GM18498 (cell line): ENCODE results near the gene FGGY.

Experiments used
- ATAC-seq: cut with Tn5 transposase; IDR thresholded peaks from one replicate; pipeline ENCODE4 v1.9.1; 2021; ENCODE audit warnings: mild to moderate bottlenecking, moderate library complexity; ENCODE audit not compliant: unreplicated experiment

The FGGY gene

DNA sequence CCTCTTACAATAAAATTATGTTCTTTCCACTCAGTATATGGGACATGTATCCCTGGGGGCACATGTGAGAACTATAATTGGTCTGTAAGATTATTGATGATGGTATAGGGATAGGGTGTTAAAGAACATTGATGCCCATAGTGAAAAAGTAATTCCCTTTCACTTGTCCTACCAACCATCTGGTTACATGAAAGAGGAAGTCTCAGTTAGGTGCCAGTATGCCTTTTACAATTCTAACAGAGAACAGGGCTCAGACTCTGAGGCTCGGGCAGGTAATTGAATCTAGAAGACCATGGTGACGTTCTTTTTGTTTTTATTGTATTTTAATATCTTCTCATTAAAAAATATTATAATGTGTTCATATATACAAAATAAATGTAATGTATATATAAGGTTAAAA lies 113.6 kb downstream of the FGGY start:
- peak; percentile 51 for ATAC-seq

DNA sequence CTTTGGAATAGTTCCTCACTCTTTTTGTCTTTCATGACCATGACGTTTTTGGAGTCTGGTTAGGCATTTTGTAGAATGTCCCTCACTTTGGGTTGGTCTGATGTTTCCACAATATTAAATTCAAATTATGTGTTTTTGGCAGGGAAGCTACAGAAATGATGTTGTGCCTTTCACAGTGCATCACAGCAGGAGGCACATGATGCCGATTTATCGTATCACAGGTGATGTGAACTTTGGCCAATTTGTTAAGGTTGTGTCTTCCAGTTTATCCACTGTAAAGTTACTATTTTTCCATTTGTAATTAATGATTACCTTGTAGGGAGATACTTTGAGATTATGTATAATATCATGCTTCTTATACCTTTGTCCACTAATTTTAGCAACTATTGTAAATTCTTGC lies 114.3 kb downstream of the FGGY start:
- ATAC-seq = no peak

DNA sequence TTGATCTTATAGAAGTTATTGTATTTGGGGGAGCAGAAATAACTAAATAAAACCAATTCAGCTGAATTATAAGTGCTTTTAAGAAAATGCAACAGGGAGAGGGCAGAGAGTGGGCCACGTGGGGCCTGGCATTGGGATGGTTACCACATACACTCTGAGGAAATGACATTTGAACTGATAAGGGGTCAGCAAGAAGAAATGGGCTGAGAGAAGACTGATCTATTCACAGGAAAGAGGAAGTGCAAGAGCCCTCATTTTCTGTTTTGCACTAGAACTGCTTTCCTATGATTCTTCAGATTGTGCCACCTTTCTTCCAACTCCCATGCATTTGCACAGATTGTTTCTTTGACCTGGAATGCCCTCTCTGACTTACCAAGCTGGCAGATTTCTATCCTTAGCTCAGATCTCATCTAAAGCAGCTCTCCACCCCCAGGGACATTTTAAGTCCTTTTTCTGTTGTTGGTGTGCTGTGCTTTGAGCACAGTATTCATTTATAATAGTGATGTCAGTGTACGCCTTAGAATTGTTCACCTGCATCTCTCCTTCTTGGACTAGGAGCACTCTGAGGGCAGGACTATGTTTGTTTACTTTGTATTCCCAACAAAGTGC lies 115.9 kb downstream of the FGGY start:
- ATAC-seq = peak; percentile 65

DNA sequence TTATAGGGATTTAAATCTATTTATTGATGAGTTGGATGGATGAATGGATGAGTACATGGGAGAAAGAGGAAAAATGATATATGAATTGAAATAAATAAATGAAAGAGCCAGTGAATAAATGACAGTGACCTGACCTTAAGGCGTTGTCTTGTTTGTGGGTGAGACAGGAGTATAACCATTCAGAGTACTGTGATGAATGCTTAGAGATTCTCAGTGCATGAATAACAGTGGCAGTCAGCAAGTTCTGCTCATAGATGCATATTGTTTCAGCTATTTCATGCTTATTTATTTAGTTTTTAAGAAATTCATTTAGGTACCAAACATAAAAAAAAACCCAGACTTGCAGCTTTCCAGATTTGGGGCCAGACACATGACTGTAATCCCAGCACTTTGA lies 116.4 kb downstream of the FGGY start:
- ATAC-seq = no peak

DNA sequence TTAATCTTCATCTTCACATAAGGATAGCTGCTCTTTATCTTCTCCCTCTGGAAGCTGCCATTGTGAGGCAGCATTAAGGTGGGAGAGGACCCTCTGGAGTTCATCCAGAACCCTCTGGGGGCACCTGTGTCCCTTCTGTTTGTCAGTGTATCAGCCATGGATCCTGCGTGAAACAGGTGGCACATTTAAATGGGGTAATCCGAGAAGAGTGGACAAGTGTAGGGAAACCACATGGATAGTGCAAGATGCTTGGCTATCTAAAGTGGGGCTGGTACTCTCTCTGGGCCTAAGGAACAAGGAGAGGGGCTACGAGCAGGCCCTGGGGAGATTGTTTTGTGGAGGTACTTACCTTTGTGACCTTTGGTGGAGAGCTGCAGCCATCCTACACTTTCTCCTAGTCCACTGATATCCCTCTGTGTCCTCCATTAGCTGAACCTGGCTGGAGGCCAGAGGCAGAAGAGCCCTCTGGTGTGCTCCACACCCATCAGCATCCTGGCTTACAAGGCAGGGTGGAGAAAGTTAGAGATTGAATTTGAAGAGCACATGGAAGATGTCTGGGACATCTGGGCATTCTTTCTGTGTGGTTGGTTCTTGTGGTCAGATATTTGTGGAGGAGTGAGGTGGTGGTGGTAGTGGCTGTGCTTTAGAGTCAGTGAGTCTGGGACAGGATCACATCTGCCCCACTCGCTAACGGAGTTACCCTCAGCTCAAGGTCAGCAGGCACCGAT lies 117.7 kb downstream of the FGGY start:
- no peak for ATAC-seq

DNA sequence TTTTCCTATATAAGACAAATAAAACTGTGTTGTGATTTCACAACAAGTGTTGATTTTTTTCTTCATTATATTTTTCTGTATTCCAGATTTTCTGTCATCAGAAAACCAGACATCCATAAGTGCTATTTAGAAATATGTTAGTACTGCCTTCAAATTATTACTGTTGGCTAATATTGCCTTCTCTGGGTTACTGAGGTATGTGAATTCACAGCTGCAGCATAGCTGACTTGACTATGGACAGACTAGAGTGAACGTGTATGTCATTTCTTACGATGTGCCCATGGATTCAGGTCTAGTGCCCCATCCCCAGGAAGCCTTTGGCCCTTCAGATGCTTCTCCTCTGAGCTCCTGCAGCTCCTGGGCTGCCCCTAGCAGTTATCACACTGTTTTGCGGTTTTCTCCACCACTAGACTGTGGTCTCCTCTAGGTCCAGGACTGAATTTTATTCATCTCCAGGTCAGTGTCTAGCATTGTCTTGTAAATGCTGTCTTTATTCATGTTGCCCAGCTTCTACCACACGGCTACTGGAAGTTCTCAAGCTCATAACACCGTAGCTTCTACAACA lies 118.5 kb downstream of the FGGY start:
- ATAC-seq = no peak

DNA sequence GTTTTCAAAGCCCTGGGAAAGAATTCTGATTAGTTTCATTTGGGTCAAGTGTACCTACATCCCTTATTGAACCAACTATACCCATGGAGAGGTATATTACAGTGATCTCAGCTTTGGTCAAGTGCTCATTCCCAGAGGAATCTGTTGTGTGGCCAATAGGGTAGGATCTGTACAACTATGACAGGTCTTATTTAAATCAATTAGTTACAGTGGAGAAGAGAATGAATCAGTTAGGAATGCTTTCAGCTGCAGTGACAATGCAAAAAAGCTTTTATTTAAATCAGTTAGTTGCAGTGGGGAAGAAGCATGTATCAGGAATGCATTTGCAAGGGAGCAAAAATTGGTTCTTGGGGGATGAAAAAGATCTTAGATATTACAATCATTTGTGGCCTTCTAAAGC lies 119.0 kb downstream of the FGGY start:
- no peak for ATAC-seq

DNA sequence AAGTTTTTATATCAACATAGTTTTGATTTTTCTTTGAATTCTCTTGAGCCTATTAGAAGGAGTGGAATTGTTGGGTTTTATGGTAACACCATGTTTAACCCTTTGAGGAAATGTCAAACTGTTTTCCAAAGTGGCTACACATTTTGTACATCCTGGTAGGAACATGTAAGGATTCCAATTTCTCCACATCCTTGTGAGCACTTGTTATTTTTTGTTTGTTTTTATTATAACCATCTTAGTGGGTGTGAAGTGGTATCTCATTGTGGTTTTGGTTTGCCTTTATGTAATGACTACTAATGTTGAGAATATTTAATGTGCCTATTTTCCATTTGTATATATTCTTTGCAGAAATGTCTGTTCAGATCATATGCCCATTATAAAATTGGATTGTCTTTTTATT lies 120.5 kb downstream of the FGGY start:
- no peak for ATAC-seq

DNA sequence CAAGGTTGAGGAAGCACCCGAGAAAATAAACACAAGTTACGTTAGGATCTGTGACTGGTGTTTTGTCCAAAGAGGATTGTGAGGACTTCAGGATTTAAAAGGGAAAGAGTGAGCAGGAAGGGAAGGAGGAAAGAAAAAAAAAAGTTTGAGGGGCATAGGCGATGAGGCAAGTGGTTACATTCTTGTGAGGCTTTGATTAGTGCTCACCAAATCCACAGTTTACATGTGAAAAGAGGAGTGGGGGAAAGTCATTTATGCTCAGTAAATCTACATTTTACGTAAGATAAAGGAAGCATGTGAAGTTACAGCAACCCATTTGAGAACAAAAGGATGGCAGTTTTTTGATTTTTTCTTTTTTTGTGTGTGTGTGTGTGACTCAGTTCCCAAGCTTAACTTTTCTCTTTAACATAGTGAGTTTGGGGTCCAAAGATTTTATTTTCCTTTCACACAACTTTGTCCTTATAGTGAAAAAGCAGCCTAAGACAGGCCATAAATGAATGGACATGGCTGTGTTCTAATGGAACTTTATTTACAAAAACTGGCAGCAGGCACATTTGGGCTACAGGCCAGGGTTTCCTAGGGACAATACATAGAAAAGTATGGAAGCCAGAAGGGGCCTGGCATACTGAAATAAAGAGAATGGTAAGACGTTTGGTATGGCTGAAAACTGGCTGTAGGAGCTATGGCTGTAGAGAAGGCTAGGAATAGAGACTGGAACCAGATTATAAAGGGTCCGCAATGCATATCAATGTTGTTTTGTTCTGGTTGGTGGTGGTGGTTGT lies 121.7 kb downstream of the FGGY start:
- no peak for ATAC-seq

DNA sequence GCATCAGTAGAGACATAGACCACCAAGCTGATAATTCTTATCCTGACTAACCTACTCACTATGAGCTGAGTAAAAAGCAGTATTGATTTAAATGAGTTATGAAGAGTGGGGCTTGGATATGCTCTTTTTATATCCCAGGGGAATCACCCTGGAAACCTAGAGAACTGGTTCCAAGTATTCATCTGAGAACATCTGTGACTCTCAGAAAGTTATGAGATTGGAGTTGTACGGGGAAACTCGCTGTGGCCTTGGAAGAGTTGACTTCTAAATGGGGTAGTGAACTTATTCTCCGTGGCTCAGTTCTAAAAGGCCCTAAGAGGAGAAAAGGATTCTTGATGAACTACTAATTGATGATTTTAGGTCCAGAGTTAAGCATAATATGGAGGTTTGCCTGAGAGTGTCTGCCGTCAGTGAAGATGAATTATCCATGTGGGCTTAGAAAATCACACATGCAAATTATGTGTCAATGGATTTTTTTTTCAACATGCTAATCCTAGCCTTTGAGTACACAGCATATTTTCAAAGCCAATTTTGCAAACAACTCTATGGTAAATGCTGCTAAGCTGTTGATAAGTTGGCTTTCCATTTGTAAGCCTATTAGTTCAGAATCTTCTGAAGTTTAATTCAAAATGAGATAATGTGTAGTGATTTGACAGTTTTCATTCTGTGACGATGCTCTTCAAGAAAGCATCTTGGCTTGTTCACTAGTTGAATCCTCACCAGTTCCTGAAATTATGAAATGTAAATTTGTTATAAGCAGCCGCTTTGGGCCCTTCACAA lies 122.7 kb downstream of the FGGY start:
- no peak for ATAC-seq

DNA sequence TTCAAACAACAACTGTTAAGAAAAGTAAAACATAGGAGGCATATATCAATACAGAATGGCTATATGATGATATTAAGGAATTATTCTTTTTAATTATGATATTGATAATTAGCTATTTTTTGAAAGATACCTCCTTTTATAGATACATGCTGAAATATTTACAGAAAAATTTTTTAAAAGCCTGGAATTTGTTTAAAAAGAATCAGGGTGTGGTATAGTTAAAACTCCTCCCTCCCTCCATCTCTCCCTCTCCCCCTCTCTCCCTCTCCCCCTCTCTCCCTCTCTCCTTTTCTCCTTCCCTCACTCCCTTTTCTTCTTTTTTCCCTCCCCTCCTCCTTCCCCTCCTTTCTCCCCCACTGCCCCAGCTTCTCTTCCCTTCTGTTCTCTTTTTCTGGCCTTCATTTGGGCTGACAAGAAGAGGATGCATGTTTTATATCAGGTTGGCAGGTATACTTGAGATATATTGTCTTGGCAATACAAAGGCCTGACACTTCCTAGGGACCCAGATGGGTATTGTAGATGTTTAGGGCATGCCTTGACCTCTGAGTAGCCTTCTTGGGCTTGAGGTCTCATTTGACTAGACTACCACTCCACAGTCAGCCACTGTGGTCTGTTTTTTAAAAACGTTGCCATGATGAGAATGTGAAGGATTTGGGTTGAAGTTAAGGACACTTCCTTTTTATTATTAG lies 124.5 kb downstream of the FGGY start:
- ATAC-seq = no peak

DNA sequence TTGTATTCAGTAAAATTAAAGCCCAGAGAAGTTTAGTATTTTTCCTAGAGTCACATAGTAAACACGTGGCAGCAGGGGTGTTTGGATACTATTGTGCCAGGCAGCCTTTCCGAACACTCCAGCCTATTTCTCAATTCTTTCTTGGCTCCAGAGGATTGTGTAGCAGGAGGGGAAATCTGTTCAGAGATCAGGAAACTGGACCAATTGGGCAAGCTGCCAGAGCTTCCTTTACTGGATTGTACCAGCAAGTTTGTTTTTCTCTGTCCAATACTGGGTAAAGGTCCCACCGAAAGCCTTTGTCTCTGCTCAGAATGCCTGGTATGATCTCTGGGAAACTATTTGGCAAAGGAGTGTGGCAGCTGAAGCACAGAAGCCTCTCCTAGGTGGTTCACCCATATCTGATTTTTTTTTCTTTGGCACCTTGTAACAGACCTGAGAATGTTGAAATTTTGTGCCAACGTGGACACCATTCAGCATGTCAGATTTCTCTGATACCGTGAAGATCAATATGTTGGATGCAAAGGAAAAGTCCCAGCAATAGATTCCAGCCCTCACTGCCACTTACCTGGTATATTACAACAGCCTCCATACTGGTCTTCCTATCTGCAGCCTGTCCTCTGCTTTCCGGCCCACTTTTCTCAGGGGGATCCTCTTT lies 126.2 kb downstream of the FGGY start:
- ATAC-seq = no peak

DNA sequence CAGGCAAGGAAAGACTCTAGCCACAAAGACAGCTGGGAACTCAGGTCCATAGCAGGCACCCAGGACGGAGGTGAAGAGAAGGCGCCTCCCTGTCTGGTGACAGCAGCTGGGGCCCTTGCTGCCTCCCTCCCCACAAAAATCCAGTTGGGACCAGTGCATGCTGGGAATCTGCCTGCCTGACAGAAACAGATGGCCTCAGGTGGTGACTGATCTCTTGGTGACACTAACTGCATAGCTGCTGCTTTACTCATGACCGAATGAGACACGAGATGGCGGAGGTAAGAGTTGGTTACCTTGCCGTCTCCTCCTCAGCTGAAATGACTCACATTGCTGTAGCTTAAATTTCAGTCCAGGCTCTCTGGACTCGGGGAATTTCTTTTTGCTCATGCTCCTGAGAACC lies 130.3 kb downstream of the FGGY start:
- ATAC-seq = no peak

DNA sequence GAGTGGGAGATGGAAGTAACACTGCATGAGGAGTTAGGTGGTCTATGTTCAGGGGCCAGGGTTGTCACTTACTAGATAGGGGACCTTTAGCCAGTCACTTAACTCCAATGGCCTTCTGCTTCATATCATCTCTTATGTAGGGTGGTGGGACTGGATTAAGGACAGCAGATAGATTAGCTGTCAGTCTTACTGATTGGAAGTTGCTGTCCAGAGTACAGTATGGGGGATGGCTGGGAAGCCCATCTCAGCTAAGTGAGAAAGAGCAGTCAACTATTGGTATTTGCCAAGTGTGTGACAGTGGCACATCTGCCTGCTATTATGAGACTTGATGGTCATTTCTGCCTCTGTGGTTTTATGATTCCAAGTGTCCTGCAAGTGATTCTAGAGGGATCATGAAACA lies 130.9 kb downstream of the FGGY start:
- ATAC-seq = no peak

DNA sequence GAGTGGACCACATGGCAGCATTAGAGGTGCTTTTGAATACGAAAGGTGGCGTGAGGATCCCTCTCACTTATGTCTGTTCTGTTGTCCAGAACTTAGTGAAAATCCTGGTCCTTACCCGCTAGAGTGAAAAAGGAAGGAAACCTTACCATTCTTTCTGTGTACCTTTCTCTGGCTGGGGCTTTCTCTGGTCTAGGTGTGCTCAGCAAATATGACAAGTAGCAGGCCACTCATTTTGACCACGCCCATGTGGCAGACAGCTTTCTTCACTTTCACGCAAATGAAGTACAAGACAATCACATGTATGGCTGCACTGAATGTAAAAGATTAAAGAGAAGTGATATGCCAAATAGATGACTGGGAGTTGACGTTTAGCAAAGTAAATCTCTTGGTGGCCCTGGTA lies 131.9 kb downstream of the FGGY start:
- no peak for ATAC-seq

DNA sequence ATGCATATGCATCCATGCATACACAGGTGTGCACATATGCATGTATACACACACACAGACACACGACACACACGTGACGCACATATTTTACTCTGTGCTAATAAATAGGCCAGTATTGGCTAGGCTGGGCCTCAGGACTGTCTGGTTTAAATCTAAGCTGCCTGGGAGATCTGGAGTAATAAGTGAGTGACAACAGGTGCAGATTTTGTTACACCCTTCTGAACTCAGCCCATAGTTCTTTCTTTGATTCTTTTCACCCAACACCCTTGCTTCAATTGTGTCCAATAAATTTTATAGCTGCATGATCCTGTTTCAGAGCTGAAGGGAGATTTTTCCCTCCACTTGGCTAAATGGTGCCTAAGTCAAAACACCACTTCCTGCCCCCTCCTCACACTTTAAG lies 132.8 kb downstream of the FGGY start:
- ATAC-seq = no peak

DNA sequence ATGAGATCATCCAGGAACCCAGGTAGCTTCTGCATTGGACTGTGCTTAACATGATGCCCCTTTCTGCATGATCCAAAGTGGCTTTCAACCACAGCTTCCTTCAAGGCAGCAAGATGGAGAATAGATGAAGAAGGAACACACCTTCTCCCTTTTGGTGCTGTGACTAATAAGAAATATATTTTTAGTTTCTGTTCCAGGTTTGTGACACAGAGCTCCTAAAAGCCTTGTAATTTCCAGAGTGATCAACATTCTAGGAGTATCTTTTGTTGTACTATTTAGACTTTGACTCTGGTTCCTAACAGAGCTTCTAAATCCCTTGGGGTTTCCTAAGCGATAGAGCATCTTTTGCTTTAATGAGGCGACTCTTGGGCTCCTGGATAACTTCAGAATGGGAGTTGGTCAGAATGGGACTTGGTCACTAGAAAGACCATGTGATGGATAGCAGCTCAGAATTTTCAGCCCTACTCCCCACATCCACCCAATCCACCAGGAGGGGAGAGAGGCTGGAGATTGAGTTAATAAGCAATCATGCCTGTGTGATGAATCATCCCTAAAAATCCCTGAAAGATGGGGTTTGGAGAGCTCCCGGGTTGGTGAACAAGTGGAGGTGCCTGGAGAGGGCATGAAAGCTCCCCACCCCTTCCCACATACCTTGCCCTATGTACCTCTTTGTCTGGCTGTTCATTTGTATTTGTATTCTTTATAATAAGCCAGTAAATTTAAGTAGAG lies 134.8 kb downstream of the FGGY start:
- no peak for ATAC-seq

DNA sequence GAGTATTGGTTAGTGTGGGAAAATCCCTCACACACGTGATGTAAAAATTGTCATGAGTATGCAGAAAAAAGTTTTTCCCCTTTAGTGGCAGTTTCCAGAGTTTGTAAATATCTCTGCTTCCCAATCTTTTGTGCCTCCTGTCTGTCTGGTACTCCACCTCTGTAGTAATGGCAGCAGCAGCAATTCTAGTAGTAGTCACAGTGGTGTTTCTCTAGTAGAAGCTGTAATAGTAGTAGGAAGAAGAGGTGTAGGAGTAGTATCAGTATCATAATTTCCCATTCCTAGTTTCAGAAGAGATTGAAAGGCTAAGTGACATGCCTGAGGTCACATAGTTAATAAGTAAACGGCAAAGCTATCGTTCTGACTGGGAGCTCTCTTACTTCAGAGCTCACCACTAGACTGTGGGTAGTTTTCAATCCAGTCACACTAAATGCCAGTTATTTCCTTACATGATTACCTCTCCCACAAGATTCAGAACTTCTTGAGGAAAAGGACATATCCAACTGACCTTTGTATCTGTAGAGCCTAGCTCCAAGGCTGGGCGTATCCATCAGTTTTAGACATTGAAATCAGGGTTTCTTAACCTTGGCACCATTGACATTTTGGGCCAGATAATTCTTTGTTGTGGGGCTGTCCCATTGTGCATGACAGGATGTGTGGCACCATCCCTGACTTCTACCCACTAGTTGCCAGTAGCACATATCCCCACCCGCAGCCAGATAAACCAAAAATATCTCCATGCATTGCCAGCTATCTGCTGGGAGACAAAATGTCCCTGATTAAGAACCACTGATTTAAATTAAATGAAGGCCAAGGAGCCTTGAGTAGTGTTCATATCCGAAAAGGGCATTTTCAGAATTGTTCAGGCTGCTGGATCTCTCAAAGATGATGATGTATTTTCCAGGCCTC lies 135.9 kb downstream of the FGGY start:
- ATAC-seq = peak; percentile 96
